ENCODE measurements around the gene CCN5.

Gene CCN5

DNA sequence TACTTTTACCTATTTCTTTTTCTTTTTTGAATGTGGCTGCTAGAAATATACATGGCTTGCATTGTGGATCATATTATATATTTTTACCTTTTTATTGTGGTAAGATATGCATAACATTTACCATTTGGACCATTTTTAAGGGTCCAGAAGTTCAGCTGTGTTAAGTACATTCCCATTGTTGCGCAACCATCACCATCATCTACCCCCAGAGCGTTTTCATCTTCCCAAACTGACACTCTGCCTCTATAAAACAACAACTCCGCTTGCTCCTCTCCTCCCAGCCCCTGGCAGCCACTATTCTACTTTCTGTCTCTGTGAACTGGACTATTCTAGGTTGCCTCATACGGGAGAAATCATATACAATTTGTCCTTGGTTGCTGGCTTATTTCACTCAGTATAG, 28.2 kb upstream of the CCN5 start:
- Histone ChIP-seq H3K4me1 (ENCODE audit: insufficient read depth, low read length) (peaks cover 7% of the 10 kb centered on the region), H3K9me3 (ENCODE audit: low read length) (no peaks in the 10 kb centered on the region), H3K9ac (ENCODE audit: low read length) (no peak overlapping the region), H3K36me3 (ENCODE audit: insufficient read depth, low read length) (no peaks in the 10 kb centered on the region), H3K27ac (ENCODE audit: low read depth, low read length) (no peak overlapping the region), H3K27me3 (ENCODE audit: control insufficient read depth in 1 of 2, insufficient read depth in 2 of 2, low read length in 2 of 2) (no peaks in the 10 kb centered on the region), H3K4me3 (ENCODE audit: low read depth in 1 of 2, low read length in 2 of 2) (no peak overlapping the region)

DNA sequence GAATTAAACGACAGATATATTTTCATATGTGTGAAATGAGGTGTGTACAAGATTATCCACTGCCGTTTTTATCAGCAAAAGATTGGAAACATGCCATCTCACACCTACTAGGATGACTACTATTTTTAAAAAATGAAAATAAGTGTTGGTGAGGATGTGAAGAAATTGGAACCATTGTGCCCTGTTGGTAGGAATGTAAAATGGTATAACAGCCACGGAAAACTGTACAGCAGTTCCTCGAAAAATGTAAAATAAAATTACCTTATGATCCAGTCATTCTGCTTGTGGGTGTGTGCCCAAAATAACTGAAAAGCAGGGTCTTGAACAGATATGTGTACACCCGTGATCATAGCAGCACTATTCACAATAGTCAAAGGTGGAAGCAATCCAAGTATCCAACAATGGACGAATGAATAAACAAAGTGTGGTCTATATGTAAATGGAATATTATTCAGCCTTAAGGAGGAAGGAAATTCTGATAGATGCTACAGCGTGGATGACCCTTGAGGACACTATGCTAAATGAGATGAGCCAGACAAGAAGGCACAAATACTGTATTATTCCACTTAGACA, 27.0 kb upstream of the CCN5 start:
- H3K4me1 ChIP-seq (ENCODE audit: insufficient read depth, low read length): peaks cover 7% of the 10 kb centered on the region

DNA sequence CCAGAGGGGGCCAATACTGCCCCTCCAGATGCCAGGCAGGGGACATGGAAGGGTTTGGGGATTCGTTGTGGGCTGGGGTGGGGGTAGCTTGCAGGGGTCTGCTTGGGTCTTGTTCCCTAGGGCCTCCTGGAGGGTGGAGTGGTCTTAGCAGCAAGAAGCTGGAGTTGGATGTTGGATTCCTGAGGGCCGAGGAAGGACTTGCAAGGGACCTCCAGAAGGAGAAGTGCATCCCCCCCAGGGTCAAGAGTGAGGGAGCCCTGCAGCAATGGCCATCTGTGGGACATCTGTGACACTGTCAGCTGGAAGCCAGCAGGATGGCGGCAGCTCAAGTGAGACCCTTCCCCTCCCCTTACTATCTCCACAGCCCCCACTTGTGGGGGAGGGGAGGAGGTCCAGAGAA, 25.4 kb upstream of the CCN5 start:
- Histone ChIP-seq H3K27ac (ENCODE audit: low read depth, low read length) (no peak overlapping the region), H3K9me3 (ENCODE audit: low read length) (no peaks in the 10 kb centered on the region), H3K9ac (ENCODE audit: low read length) (no peak overlapping the region), H3K4me3 (ENCODE audit: low read depth in 1 of 2, low read length in 2 of 2) (no peak overlapping the region), H3K4me1 (ENCODE audit: insufficient read depth, low read length) (peaks cover 6% of the 10 kb centered on the region), H3K27me3 (ENCODE audit: control insufficient read depth in 1 of 2, insufficient read depth in 2 of 2, low read length in 2 of 2) (no peaks in the 10 kb centered on the region), H3K36me3 (ENCODE audit: insufficient read depth, low read length) (no peaks in the 10 kb centered on the region)

More for the DNA sequence above, 27.0 kb upstream of the CCN5 start:
- H3K27me3 ChIP-seq (ENCODE audit: control insufficient read depth in 1 of 2, insufficient read depth in 2 of 2, low read length in 2 of 2): no peaks in the 10 kb centered on the region
- H3K4me3 ChIP-seq (ENCODE audit: low read depth in 1 of 2, low read length in 2 of 2): no peak overlapping the region
- H3K9ac ChIP-seq (ENCODE audit: low read length): no peak overlapping the region
- H3K9me3 ChIP-seq (ENCODE audit: low read length): no peaks in the 10 kb centered on the region
- no peak overlapping the region for H3K27ac ChIP-seq (ENCODE audit: low read depth, low read length)
- H3K36me3 ChIP-seq (ENCODE audit: insufficient read depth, low read length): no peaks in the 10 kb centered on the region

DNA sequence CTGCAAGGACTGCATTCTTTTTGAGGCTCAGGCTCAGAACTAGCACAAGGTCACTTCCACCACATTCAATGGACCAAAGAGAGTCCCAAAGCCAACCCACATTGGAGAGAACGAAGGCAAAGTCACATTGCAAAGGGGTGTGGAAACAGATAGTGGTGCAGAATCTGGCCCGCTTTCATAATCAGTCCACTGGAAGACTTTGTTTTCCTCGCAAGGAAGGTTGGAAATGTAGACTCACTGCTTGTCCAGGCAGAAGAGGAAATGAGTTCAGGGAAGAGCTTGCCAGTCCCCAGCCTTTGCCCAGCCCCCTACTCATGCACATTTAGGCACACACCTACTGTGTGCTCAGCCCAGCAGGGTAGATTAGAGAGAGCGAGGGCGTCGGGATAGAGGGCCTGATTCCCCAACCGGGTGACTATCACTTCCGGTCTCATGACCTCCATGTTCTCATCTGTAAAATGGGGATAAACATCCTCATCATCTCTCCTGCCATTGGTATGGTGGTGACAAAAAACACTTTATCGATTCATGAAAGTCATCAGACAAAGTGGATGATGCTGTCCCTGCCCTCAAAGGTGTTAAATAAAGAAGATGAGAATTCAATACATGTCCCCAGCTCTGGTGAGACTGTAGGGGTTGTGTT, 24.3 kb upstream of the CCN5 start:
- Histone ChIP-seq H3K27me3 (ENCODE audit: control insufficient read depth in 1 of 2, insufficient read depth in 2 of 2, low read length in 2 of 2) (no peaks in the 10 kb centered on the region), H3K9me3 (ENCODE audit: low read length) (no peaks in the 10 kb centered on the region), H3K36me3 (ENCODE audit: insufficient read depth, low read length) (no peaks in the 10 kb centered on the region), H3K27ac (ENCODE audit: low read depth, low read length) (no peak overlapping the region), H3K4me3 (ENCODE audit: low read depth in 1 of 2, low read length in 2 of 2) (no peak overlapping the region), H3K4me1 (ENCODE audit: insufficient read depth, low read length) (no peaks in the 10 kb centered on the region), H3K9ac (ENCODE audit: low read length) (no peak overlapping the region)

DNA sequence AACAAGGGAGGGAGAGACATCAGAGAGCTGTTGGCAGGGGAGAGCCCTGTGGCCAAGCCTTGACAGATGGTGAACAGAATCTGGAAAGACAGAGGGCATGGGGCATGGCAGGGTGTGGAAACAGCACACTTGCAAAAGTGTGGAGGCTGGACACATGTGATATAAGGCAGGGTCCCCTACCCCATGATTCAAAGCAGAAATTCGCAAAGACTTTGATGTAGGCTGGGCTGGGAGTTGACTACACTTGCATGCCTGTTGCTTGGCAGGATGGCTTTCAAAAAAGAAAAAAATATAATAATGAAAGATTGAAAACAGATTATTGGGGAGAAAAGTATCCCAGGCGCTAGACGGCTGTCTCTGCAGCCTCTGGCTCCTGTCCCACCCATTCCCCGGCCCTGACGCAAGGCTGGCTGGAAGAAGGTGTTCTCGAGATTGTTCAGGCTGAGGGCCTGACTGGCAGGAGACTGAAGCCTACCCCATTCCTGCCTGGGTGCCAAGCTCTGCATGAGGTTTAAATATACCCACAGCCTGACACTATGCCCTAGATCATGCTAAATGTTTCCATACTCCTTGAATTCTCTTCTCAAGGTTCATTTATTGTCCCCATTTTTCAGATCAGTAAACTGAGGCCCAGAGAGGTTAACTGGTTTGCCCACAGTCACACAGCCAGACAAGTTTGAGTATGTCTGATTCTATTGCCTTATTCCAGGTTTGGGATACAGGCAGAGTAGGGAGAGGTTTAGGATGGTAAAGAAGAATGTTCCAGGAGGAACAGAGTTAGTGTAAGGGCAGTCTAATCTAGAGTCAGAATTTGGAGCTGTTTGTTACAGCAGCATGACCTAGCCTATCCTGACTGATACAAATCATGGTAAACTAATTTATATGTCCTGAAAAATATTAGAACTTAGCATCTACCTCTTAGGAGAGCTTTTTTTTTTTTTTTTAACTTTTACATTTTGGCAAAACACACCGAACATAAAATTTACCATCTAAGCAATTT, 23.4 kb upstream of the CCN5 start:
- H3K4me3 ChIP-seq (ENCODE audit: low read depth in 1 of 2, low read length in 2 of 2): no peak overlapping the region
- no peaks in the 10 kb centered on the region for H3K27me3 ChIP-seq (ENCODE audit: control insufficient read depth in 1 of 2, insufficient read depth in 2 of 2, low read length in 2 of 2)
- H3K9me3 ChIP-seq (ENCODE audit: low read length): no peaks in the 10 kb centered on the region
- no peak overlapping the region for H3K9ac ChIP-seq (ENCODE audit: low read length)
- H3K4me1 ChIP-seq (ENCODE audit: insufficient read depth, low read length): no peaks in the 10 kb centered on the region
- no peaks in the 10 kb centered on the region for H3K36me3 ChIP-seq (ENCODE audit: insufficient read depth, low read length)
- H3K27ac ChIP-seq (ENCODE audit: low read depth, low read length): no peak overlapping the region

DNA sequence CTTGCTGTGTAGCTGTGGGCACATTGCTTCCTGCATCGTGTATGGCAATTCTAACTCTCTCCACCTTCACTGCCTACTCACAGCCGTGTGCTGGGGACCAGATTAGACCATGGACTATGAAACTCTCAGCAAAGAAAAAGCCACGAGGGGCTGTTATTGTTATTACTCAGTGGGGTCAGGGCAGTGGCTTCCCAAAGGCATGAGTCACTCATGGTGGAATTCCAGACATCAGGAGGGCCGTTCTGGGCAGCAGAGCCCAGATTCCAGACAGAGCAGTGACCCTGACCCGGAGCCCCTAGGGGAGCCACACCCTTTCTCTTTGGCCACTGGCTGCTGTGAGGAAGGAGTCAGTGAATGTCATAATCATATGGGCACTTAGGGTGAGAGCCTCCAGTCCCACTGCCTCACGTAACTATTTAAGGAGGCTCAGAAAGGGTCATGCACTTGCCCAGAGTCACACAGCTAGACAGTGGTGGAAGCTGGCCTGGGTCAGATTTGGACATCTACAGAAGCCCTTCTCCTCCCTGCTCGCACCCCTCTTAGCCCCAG, 22.2 kb upstream of the CCN5 start:
- Histone ChIP-seq H3K9me3 (ENCODE audit: low read length) (no peaks in the 10 kb centered on the region), H3K36me3 (ENCODE audit: insufficient read depth, low read length) (no peaks in the 10 kb centered on the region), H3K9ac (ENCODE audit: low read length) (no peak overlapping the region), H3K27me3 (ENCODE audit: control insufficient read depth in 1 of 2, insufficient read depth in 2 of 2, low read length in 2 of 2) (no peaks in the 10 kb centered on the region), H3K4me1 (ENCODE audit: insufficient read depth, low read length) (no peaks in the 10 kb centered on the region), H3K27ac (ENCODE audit: low read depth, low read length) (no peak overlapping the region), H3K4me3 (ENCODE audit: low read depth in 1 of 2, low read length in 2 of 2) (no peak overlapping the region)

DNA sequence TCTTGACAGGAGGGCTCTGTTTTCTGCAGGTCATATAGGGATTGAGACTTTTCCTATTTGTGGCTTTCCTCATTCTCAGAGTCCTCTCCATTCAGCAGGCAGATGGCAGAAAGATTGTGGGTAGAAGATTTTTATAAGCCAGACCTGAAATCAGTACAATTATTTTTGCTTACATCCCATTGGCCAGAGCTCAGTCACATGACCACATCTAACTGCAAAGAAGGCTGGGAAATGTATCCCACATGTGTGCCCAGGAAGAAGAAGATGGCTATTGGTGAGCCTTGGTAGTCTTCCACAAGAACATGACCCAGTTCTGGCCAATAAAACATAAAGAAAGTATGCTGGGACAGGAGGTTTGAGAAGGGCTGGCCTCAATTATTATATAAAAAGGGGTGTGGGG, 21.5 kb upstream of the CCN5 start:
- H3K27ac ChIP-seq (ENCODE audit: low read depth, low read length): no peak overlapping the region
- H3K9me3 ChIP-seq (ENCODE audit: low read length): no peaks in the 10 kb centered on the region
- no peaks in the 10 kb centered on the region for H3K27me3 ChIP-seq (ENCODE audit: control insufficient read depth in 1 of 2, insufficient read depth in 2 of 2, low read length in 2 of 2)
- no peaks in the 10 kb centered on the region for H3K4me1 ChIP-seq (ENCODE audit: insufficient read depth, low read length)
- H3K9ac ChIP-seq (ENCODE audit: low read length): no peak overlapping the region
- no peaks in the 10 kb centered on the region for H3K36me3 ChIP-seq (ENCODE audit: insufficient read depth, low read length)
- no peak overlapping the region for H3K4me3 ChIP-seq (ENCODE audit: low read depth in 1 of 2, low read length in 2 of 2)

DNA sequence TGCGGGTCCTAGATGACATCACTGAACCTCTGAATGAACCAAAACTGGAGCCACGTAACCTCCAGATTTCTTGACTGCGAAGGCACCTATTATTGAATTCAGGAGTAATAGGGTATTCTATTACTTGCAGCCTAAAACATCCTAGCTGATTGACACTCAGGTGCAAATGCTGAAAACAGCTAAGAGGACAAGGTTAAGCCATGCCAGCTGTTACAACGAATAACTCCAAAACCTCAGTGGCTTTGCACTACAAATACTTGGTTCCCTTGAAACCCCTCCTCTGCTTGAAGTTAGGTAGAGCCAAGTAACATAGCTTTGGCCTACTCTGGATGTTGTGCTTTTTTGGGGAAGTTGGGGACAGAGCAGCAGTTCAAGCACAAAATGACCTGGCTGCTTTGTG, 21.0 kb upstream of the CCN5 start:
- H3K9ac ChIP-seq (ENCODE audit: low read length): no peak overlapping the region
- H3K27me3 ChIP-seq (ENCODE audit: control insufficient read depth in 1 of 2, insufficient read depth in 2 of 2, low read length in 2 of 2): no peaks in the 10 kb centered on the region
- H3K4me3 ChIP-seq (ENCODE audit: low read depth in 1 of 2, low read length in 2 of 2): no peak overlapping the region
- H3K36me3 ChIP-seq (ENCODE audit: insufficient read depth, low read length): no peaks in the 10 kb centered on the region
- no peaks in the 10 kb centered on the region for H3K4me1 ChIP-seq (ENCODE audit: insufficient read depth, low read length)
- H3K27ac ChIP-seq (ENCODE audit: low read depth, low read length): no peak overlapping the region
- no peaks in the 10 kb centered on the region for H3K9me3 ChIP-seq (ENCODE audit: low read length)

DNA sequence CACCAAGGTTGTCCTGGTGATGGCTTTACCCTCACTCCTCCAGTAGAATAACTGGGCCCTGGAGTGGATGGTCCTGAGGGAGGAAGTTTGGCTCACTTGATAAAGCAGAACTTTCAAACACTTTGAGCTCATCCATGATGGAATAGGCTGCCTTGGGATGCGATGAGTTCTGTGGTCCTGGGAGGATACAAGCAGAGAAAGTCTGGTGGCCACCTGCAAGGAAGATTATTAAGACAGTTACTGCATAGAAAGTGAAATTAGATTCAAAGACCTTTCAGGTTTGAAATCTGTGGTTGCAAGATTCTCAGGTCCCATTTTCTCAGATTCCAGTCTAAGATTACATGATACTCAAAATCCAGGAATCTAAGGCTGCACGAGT, 19.9 kb upstream of the CCN5 start:
- no peak overlapping the region for H3K27ac ChIP-seq (ENCODE audit: low read depth, low read length)
- H3K4me3 ChIP-seq (ENCODE audit: low read depth in 1 of 2, low read length in 2 of 2): no peak overlapping the region
- H3K27me3 ChIP-seq (ENCODE audit: control insufficient read depth in 1 of 2, insufficient read depth in 2 of 2, low read length in 2 of 2): no peaks in the 10 kb centered on the region
- H3K9ac ChIP-seq (ENCODE audit: low read length): no peak overlapping the region
- no peaks in the 10 kb centered on the region for H3K9me3 ChIP-seq (ENCODE audit: low read length)
- H3K36me3 ChIP-seq (ENCODE audit: insufficient read depth, low read length): no peaks in the 10 kb centered on the region
- no peaks in the 10 kb centered on the region for H3K4me1 ChIP-seq (ENCODE audit: insufficient read depth, low read length)

DNA sequence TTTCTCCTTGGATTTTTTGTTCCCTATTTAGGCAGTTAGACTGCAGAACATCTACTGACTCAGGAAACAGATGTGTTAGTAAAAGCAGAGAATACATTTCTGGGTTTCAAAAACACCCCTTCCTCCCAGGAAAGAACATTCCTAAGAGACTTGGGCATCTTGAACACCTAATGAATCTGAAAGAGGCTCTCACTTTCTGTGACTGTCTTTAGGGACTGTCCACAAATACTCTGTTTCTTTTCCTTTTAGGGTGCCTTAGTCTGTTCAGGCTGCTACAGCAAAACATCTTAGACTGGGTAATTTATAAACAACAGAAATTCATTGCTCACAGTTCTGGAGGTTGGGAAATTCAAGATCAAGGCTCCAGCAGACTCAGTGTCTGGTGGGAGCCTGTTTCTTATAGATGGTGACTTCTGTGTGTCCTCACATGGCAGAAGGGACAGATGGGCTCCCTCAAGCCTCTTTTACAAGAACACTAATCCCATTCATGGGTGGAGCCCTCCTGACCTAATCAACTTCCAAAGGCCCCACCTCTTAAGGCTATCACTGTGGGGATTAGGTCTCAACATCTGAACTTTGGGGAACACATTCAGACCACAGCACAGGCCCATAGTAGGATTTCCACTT, 19.4 kb upstream of the CCN5 start:
- Histone ChIP-seq H3K4me3 (ENCODE audit: low read depth in 1 of 2, low read length in 2 of 2) (no peak overlapping the region), H3K9me3 (ENCODE audit: low read length) (no peaks in the 10 kb centered on the region), H3K4me1 (ENCODE audit: insufficient read depth, low read length) (no peaks in the 10 kb centered on the region), H3K9ac (ENCODE audit: low read length) (no peak overlapping the region), H3K36me3 (ENCODE audit: insufficient read depth, low read length) (no peaks in the 10 kb centered on the region), H3K27me3 (ENCODE audit: control insufficient read depth in 1 of 2, insufficient read depth in 2 of 2, low read length in 2 of 2) (no peaks in the 10 kb centered on the region), H3K27ac (ENCODE audit: low read depth, low read length) (no peak overlapping the region)

DNA sequence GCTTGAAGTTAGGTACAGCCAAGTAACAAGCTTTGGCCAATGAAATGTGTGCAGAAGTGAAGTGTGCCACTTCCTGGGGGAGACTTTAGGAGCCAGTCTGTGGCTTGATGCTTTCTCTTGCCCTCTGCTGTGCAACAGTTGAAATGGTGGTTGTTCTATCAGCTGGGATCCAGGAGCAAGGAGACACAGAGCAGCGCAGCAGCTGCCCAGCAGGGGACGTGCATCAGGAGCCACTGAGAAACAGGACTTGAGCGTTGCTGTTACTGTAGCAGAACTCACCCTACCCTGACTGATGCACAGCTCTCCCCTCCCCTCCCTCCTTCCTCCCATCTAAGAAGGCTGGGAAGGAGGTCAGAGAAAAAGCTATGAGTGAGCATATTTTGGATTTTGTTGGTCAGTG, 18.9 kb upstream of the CCN5 start:
- Histone ChIP-seq H3K36me3 (ENCODE audit: insufficient read depth, low read length) (no peaks in the 10 kb centered on the region), H3K9me3 (ENCODE audit: low read length) (no peaks in the 10 kb centered on the region), H3K4me1 (ENCODE audit: insufficient read depth, low read length) (peaks cover 3% of the 10 kb centered on the region), H3K27me3 (ENCODE audit: control insufficient read depth in 1 of 2, insufficient read depth in 2 of 2, low read length in 2 of 2) (no peaks in the 10 kb centered on the region), H3K9ac (ENCODE audit: low read length) (no peak overlapping the region), H3K27ac (ENCODE audit: low read depth, low read length) (no peak overlapping the region), H3K4me3 (ENCODE audit: low read depth in 1 of 2, low read length in 2 of 2) (no peak overlapping the region)

All from muscle layer of colon (tissue), 2 donors.